GM12873 (cell line): Measurements from ENCODE around the gene AGER.

ENCODE experiments used
- CTCF ChIP-seq: IDR thresholded peaks from 2 replicates; pipeline ENCODE4 v1.5.1; 2012; ENCODE audit warnings: low read depth, mild to moderate bottlenecking, moderate library complexity, low read length, control low read depth; ENCODE audit not compliant: insufficient read depth; ENCODE audit errors: missing control alignments

AGER gene

GRCh38 chr6:32148289-32149091 is 35.6 kb downstream of the AGER start:
- TF ChIP-seq CTCF, result no peak

GRCh38 chr6:32147401-32148132 is 36.5 kb downstream of the AGER start:
- peak; percentile 17 for TF ChIP-seq CTCF

- no peak for TF ChIP-seq CTCF
Measured at GRCh38 chr6:32146687-32147086, 37.4 kb downstream of the AGER start.

- TF ChIP-seq CTCF, result no peak
Measured at GRCh38 chr6:32146287-32146686, 37.8 kb downstream of the AGER start.

GRCh38 chr6:32140420-32141046 is 43.5 kb downstream of the AGER start:
- no peak for TF ChIP-seq CTCF

GRCh38 chr6:32139590-32139989 is 44.5 kb downstream of the AGER start:
- no peak for TF ChIP-seq CTCF

GRCh38 chr6:32137454-32137853 is 46.6 kb downstream of the AGER start:
- TF ChIP-seq CTCF, result no peak
